Measurements from ENCODE around the gene DMD.

DMD gene

DNA sequence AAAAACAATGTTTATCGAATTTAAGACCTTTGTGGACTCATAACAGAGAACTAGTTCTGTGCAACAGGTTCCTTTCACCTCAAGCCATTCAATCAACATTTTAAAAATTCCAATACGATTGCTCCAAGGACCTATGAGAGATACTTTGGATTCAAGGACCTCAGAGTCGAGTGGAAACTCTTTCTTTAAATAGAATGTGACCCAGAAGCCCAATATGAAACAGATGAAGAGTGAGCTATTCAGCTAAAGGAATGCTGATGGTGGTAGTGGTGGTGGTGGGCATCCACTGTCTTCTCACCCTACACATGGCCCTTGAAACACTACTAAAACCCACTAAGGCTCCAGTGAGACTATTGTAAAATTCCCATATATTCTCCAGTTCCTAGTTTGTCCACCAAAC lies 257.2 kb downstream of the DMD start:
- Histone ChIP-seq H3K27ac (ENCODE audit: low read length) (no peak overlapping the region), H3K27me3 (ENCODE audit: control insufficient read depth in 1 of 2, insufficient read depth in 2 of 2, low read length in 2 of 2) (no peaks in the 10 kb centered on the region), H3K36me3 (ENCODE audit: control insufficient read depth in 2 of 2, insufficient read depth in 2 of 2, low read length in 2 of 2) (no peaks in the 10 kb centered on the region), H3K9ac (ENCODE audit: low read length in 2 of 2) (no peak overlapping the region), H3K4me1 (ENCODE audit: control insufficient read depth, insufficient read depth, low read length) (no peaks in the 10 kb centered on the region), H3K4me3 (ENCODE audit: low read length in 2 of 2) (no peak overlapping the region), H3K9me3 (ENCODE audit: control insufficient read depth in 2 of 2, low read length in 2 of 2) (no peaks in the 10 kb centered on the region)

DNA sequence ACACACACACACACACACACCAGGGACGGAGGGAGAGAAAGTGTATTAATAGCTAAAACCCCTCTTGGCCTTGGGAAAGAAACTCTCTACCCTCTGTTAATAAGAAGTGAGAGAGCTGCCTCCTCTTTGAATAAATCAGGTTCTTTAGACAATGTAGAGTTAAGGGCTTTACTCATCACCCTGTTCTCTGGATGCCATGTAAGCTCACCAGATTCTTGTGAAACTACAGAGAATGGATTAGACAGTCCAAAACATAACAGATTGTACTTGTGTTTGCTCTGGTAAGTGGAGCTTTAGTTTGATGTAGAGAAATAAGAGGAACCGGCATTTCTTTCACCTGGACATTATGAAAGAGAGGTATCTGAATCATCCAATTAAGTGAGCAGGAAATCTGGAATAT lies 263.2 kb downstream of the DMD start:
- H3K9me3 ChIP-seq (ENCODE audit: control insufficient read depth in 2 of 2, low read length in 2 of 2), result no peaks in the 10 kb centered on the region
- H3K4me3 ChIP-seq (ENCODE audit: low read length in 2 of 2), result no peak overlapping the region
- no peak overlapping the region for H3K27ac ChIP-seq (ENCODE audit: low read length)
- no peak overlapping the region for H3K9ac ChIP-seq (ENCODE audit: low read length in 2 of 2)
- H3K27me3 ChIP-seq (ENCODE audit: control insufficient read depth in 1 of 2, insufficient read depth in 2 of 2, low read length in 2 of 2), result no peaks in the 10 kb centered on the region
- H3K4me1 ChIP-seq (ENCODE audit: control insufficient read depth, insufficient read depth, low read length), result no peaks in the 10 kb centered on the region
- no peaks in the 10 kb centered on the region for H3K36me3 ChIP-seq (ENCODE audit: control insufficient read depth in 2 of 2, insufficient read depth in 2 of 2, low read length in 2 of 2)

DNA sequence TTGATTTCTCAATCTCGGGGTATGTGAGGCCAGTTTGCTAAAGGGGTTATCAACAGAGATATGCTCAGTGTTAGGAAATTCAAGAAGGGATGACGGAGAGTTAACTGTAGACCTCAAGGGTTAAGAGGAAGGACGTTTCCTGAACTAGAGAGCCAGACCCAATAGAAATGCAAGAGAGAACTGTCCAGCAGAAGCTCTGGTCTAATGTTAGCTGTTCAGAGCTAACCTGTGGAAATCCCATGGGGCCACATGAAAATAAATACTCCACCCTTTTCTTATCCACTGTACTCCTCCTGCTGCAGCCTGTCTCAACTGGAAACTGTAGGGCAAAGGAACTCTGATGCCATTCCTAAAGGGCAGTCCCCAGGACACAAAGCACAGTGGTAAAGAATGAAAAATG lies 274.3 kb downstream of the DMD start:
- H3K27ac ChIP-seq (ENCODE audit: low read length), result no peak overlapping the region
- no peaks in the 10 kb centered on the region for H3K9me3 ChIP-seq (ENCODE audit: control insufficient read depth in 2 of 2, low read length in 2 of 2)
- no peaks in the 10 kb centered on the region for H3K4me1 ChIP-seq (ENCODE audit: control insufficient read depth, insufficient read depth, low read length)

GRCh38 chrX:32933548-32933947 lies 277.8 kb downstream of the DMD start:
- H3K27me3 ChIP-seq (ENCODE audit: control insufficient read depth in 1 of 2, insufficient read depth in 2 of 2, low read length in 2 of 2), result no peaks in the 10 kb centered on the region
- no peak overlapping the region for H3K9ac ChIP-seq (ENCODE audit: low read length in 2 of 2)
- no peaks in the 10 kb centered on the region for H3K9me3 ChIP-seq (ENCODE audit: control insufficient read depth in 2 of 2, low read length in 2 of 2)
- no peaks in the 10 kb centered on the region for H3K36me3 ChIP-seq (ENCODE audit: control insufficient read depth in 2 of 2, insufficient read depth in 2 of 2, low read length in 2 of 2)
- H3K27ac ChIP-seq (ENCODE audit: low read length), result no peak overlapping the region
- no peaks in the 10 kb centered on the region for H3K4me1 ChIP-seq (ENCODE audit: control insufficient read depth, insufficient read depth, low read length)
- no peak overlapping the region for H3K4me3 ChIP-seq (ENCODE audit: low read length in 2 of 2)

More for the DNA sequence above, 274.3 kb downstream of the DMD start:
- no peaks in the 10 kb centered on the region for H3K27me3 ChIP-seq (ENCODE audit: control insufficient read depth in 1 of 2, insufficient read depth in 2 of 2, low read length in 2 of 2)
- no peak overlapping the region for H3K4me3 ChIP-seq (ENCODE audit: low read length in 2 of 2)
- no peaks in the 10 kb centered on the region for H3K36me3 ChIP-seq (ENCODE audit: control insufficient read depth in 2 of 2, insufficient read depth in 2 of 2, low read length in 2 of 2)
- no peak overlapping the region for H3K9ac ChIP-seq (ENCODE audit: low read length in 2 of 2)

DNA sequence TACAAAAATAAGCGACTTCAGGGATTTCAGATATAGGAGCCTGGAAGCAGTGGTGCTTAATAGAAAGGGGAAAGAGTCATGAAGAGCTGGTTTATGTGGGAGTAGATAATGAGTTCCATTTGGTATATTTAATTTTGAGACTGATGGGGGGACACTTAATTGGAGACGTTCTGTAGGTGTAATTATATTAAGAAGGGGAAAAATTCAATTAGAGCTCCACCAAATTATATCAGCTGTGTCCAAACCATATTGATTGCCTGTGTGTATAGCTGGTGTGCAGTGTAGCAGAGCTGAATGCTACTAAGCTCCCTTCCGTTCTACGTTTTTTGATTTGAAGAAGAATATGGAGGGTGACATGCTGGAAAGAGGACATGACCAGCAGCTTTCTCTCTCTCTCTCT lies 282.3 kb downstream of the DMD start:
- Histone ChIP-seq H3K4me3 (ENCODE audit: low read length in 2 of 2) (no peak overlapping the region), H3K9ac (ENCODE audit: low read length in 2 of 2) (no peak overlapping the region), H3K27me3 (ENCODE audit: control insufficient read depth in 1 of 2, insufficient read depth in 2 of 2, low read length in 2 of 2) (no peaks in the 10 kb centered on the region), H3K36me3 (ENCODE audit: control insufficient read depth in 2 of 2, insufficient read depth in 2 of 2, low read length in 2 of 2) (no peaks in the 10 kb centered on the region), H3K9me3 (ENCODE audit: control insufficient read depth in 2 of 2, low read length in 2 of 2) (no peaks in the 10 kb centered on the region), H3K27ac (ENCODE audit: low read length) (no peak overlapping the region), H3K4me1 (ENCODE audit: control insufficient read depth, insufficient read depth, low read length) (no peaks in the 10 kb centered on the region)

- Histone ChIP-seq H3K9ac (ENCODE audit: low read length in 2 of 2) (no peak overlapping the region), H3K27ac (ENCODE audit: low read length) (no peak overlapping the region), H3K36me3 (ENCODE audit: control insufficient read depth in 2 of 2, insufficient read depth in 2 of 2, low read length in 2 of 2) (no peaks in the 10 kb centered on the region), H3K4me3 (ENCODE audit: low read length in 2 of 2) (no peak overlapping the region), H3K9me3 (ENCODE audit: control insufficient read depth in 2 of 2, low read length in 2 of 2) (no peaks in the 10 kb centered on the region), H3K27me3 (ENCODE audit: control insufficient read depth in 1 of 2, insufficient read depth in 2 of 2, low read length in 2 of 2) (no peaks in the 10 kb centered on the region), H3K4me1 (ENCODE audit: control insufficient read depth, insufficient read depth, low read length) (no peaks in the 10 kb centered on the region)
These were observed 315.3 kb downstream of the DMD start for GRCh38 chrX:32896088-32896487.

GRCh38 chrX:32894679-32895078 lies 316.7 kb downstream of the DMD start:
- Histone ChIP-seq H3K9ac (ENCODE audit: low read length in 2 of 2) (no peak overlapping the region), H3K36me3 (ENCODE audit: control insufficient read depth in 2 of 2, insufficient read depth in 2 of 2, low read length in 2 of 2) (no peaks in the 10 kb centered on the region), H3K27ac (ENCODE audit: low read length) (no peak overlapping the region), H3K4me1 (ENCODE audit: control insufficient read depth, insufficient read depth, low read length) (no peaks in the 10 kb centered on the region), H3K9me3 (ENCODE audit: control insufficient read depth in 2 of 2, low read length in 2 of 2) (no peaks in the 10 kb centered on the region), H3K27me3 (ENCODE audit: control insufficient read depth in 1 of 2, insufficient read depth in 2 of 2, low read length in 2 of 2) (no peaks in the 10 kb centered on the region), H3K4me3 (ENCODE audit: low read length in 2 of 2) (no peak overlapping the region)

DNA sequence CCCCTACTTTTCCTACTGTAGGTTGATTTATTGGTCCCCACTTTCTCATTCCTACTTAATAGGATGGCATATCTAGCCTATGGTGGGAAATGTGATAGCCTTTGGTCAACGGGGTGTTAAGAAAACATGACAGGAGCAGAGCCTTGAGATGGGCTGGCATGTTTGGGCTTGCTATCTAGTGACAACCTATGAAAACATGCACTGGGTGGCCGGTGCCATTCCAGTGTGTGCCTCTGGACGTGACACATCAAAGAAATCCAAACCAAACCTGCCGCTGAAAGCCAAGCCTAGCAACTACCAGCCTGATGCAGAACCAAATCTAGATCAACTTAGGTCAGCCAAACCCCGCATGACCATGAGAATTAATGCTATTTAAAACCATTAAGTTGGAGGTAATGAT lies 317.6 kb downstream of the DMD start:
- no peaks in the 10 kb centered on the region for H3K27me3 ChIP-seq (ENCODE audit: control insufficient read depth in 1 of 2, insufficient read depth in 2 of 2, low read length in 2 of 2)
- no peak overlapping the region for H3K4me3 ChIP-seq (ENCODE audit: low read length in 2 of 2)
- no peaks in the 10 kb centered on the region for H3K9me3 ChIP-seq (ENCODE audit: control insufficient read depth in 2 of 2, low read length in 2 of 2)
- no peaks in the 10 kb centered on the region for H3K36me3 ChIP-seq (ENCODE audit: control insufficient read depth in 2 of 2, insufficient read depth in 2 of 2, low read length in 2 of 2)
- no peaks in the 10 kb centered on the region for H3K4me1 ChIP-seq (ENCODE audit: control insufficient read depth, insufficient read depth, low read length)
- no peak overlapping the region for H3K27ac ChIP-seq (ENCODE audit: low read length)
- H3K9ac ChIP-seq (ENCODE audit: low read length in 2 of 2), result no peak overlapping the region

DNA sequence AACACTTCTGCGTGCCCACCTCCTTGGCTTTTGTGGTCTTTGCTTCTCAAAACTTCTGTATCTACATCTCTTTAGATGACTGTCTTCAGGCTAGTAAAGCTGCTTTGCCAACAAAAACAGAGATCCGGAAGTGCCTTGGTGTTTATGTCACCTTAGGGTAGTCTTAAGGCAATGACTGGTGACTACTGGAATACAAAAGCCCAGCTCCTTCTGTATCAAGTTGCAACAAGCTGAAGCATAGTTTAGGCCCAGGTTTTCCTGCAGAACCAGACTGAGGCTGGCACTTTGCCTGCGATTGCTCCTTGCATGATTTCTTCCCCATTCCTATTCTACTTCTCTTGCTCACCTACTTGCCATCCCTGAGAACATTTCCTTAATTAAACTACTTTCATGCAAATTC lies 333.8 kb downstream of the DMD start:
- Histone ChIP-seq H3K9ac (ENCODE audit: low read length in 2 of 2) (no peak overlapping the region), H3K27ac (ENCODE audit: low read length) (no peak overlapping the region), H3K4me1 (ENCODE audit: control insufficient read depth, insufficient read depth, low read length) (no peaks in the 10 kb centered on the region)

DNA sequence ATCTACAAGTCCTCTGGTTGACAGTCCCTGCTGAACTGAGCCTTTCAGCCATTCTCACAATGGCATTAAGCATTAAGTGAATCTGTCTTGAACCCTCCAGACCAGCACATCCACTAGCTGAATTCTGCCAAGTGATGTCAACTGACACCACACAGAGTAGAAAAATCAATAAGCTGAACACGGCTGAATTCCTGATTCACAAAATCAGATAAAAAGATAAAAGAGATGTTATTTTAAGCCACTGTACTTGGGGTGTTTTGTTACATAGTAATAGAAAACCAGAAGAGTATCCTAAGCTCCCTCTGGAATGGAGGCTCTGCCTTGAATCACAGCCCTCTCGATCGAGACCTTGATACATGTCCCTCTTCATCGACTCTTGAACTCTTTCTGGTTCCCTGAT lies 336.5 kb downstream of the DMD start:
- Histone ChIP-seq H3K4me3 (ENCODE audit: low read length in 2 of 2) (no peak overlapping the region), H3K27ac (ENCODE audit: low read length) (no peak overlapping the region), H3K36me3 (ENCODE audit: control insufficient read depth in 2 of 2, insufficient read depth in 2 of 2, low read length in 2 of 2) (no peaks in the 10 kb centered on the region), H3K27me3 (ENCODE audit: control insufficient read depth in 1 of 2, insufficient read depth in 2 of 2, low read length in 2 of 2) (no peaks in the 10 kb centered on the region), H3K4me1 (ENCODE audit: control insufficient read depth, insufficient read depth, low read length) (no peaks in the 10 kb centered on the region), H3K9me3 (ENCODE audit: control insufficient read depth in 2 of 2, low read length in 2 of 2) (no peaks in the 10 kb centered on the region), H3K9ac (ENCODE audit: low read length in 2 of 2) (no peak overlapping the region)

More for the DNA sequence above, 333.8 kb downstream of the DMD start:
- Histone ChIP-seq H3K4me3 (ENCODE audit: low read length in 2 of 2) (no peak overlapping the region), H3K9me3 (ENCODE audit: control insufficient read depth in 2 of 2, low read length in 2 of 2) (no peaks in the 10 kb centered on the region), H3K36me3 (ENCODE audit: control insufficient read depth in 2 of 2, insufficient read depth in 2 of 2, low read length in 2 of 2) (no peaks in the 10 kb centered on the region), H3K27me3 (ENCODE audit: control insufficient read depth in 1 of 2, insufficient read depth in 2 of 2, low read length in 2 of 2) (no peaks in the 10 kb centered on the region)

DNA sequence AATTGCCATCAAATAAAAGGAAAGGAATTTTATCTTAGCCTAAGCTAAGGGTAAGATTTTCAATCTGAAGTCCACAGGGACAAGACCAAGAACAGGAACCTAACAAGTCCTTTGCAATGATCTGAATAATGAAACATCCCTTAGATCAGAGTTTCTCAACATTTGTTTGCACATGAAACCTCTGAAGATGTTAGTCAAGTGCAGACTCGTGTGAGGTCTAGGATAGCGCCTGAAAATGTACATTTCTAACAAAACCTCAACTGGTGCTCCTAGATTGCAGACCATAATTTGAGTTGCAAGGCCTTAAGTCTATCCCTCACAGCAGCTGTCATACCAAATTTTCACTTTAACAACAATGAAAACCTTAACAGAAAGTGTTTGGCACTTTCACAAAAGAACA lies 337.6 kb downstream of the DMD start:
- Histone ChIP-seq H3K9ac (ENCODE audit: low read length in 2 of 2) (no peak overlapping the region), H3K27ac (ENCODE audit: low read length) (no peak overlapping the region), H3K9me3 (ENCODE audit: control insufficient read depth in 2 of 2, low read length in 2 of 2) (no peaks in the 10 kb centered on the region), H3K4me1 (ENCODE audit: control insufficient read depth, insufficient read depth, low read length) (no peaks in the 10 kb centered on the region), H3K36me3 (ENCODE audit: control insufficient read depth in 2 of 2, insufficient read depth in 2 of 2, low read length in 2 of 2) (no peaks in the 10 kb centered on the region), H3K4me3 (ENCODE audit: low read length in 2 of 2) (no peak overlapping the region), H3K27me3 (ENCODE audit: control insufficient read depth in 1 of 2, insufficient read depth in 2 of 2, low read length in 2 of 2) (no peaks in the 10 kb centered on the region)

DNA sequence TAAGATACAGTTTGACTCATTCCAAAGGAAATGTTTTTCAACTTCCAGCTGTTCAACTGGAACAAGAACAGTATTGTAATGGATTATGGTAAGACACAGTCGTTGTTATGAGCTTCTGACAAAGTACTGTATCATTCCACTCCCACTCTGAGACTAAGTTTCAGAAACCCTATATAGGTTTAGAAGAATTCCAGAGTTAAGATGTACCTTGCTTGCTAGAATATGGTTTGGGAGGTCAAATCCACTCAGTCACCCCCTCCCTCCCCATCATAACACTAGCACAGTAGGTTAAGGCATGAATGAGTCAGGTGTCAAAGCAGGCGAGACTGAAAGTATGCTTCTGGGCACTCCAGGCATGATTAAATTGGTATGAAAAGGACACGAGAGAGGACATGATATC lies 339.7 kb downstream of the DMD start:
- Histone ChIP-seq H3K9ac (ENCODE audit: low read length in 2 of 2) (no peak overlapping the region), H3K27me3 (ENCODE audit: control insufficient read depth in 1 of 2, insufficient read depth in 2 of 2, low read length in 2 of 2) (no peaks in the 10 kb centered on the region), H3K4me1 (ENCODE audit: control insufficient read depth, insufficient read depth, low read length) (no peaks in the 10 kb centered on the region), H3K36me3 (ENCODE audit: control insufficient read depth in 2 of 2, insufficient read depth in 2 of 2, low read length in 2 of 2) (no peaks in the 10 kb centered on the region), H3K4me3 (ENCODE audit: low read length in 2 of 2) (no peak overlapping the region), H3K27ac (ENCODE audit: low read length) (no peak overlapping the region), H3K9me3 (ENCODE audit: control insufficient read depth in 2 of 2, low read length in 2 of 2) (no peaks in the 10 kb centered on the region)

Measured in stomach smooth muscle (tissue), 2 donors.